Glomerular endothelial cell (primary cell): ENCODE measurements around the gene BLACAT1. TPM values are rescaled to one million over a fixed set of nuclear protein-coding genes. Genes with fewer than 3 reads are reported as not detected.
"Not testable (repeated sequence)": the region's sequence is repeated elsewhere in the genome, so short reads cannot be mapped to it uniquely, and the experiment has no call there.

ENCODE experiments used
- DNase-seq: peaks from one replicate; pipeline ENCODE4 v3.0.0-alpha.2; 2011; ENCODE audit warnings: low read depth, low spot score; ENCODE audit errors: extremely low read depth
- total RNA-seq: library from RNA; depleted of rRNA; stranded (reverse); fragments of >200 nt; gene quantifications from 2 replicates; pipeline ENCODE4 v1.2.3, GENCODE V29; 2015

BLACAT1 gene
- total RNA-seq, 1 donor from 2014 or later: not detected

DNA sequence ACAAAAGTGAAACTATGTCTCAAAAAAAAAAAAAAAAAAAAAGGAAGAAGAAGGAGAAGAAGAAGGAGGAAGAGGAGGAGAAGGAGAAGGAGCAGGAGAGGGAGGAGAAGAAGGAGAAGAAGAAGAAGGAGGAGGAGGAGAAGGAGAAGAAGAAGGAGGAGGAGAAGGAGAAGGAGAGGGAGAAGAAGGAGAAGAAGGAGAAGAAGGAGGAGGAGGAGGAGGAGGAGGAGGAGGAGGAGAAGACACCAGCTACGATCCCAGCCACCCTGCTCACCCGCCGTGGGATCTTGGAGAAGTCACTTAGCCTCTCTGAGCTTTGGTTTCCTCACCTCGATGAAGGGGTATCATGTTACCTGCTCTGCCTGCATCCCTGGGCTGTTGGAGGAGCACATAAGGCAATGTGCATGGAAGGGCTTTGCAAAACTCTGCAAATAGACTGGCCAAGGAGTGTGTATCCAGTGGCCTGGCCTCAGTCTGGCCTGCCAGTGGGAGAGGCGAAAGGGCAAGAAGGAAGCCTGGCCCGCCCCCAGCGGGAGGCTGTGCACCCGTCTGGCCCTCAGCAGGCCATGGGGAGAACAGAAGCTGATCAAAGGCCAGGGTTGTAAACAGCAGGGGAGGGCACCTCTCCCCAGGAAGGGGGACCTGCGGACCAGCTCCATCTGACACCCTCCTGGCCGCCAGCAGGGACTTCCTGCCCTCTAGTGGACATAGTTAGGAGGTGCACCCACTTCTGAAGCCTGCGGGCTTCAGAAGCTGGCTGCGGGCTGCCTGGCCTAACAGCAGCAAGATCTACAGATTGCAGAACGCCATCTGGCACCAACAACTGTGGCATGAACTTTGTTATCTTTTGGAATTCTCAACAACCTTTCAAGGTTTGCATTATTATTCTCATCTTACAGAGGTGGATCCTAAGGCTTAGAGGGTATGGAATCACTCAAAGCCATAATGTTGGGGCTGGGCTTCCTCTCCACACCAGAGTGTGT lies 29.4 kb upstream of the BLACAT1 start:
- peak; percentile 12 for DNase-seq

DNA sequence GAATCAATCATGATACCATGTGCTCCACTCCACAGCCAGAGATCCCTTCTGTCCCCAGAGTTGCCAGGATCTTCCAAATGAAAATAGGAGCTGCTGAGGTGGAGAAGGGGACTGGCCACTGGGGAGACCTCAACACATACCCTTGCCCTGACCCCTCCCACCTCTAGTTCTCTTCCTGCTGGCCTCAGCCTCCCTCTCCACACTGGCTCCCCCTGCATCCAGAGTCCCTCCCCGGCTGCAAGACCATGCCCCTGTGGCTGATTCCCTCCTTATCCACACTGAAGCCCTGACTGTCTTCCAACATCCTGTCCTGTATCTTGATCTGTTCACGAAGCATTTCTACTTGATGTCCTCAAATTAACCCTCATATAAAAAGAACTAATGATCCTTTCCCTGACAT lies 27.5 kb upstream of the BLACAT1 start:
- DNase-seq: no peak

DNA sequence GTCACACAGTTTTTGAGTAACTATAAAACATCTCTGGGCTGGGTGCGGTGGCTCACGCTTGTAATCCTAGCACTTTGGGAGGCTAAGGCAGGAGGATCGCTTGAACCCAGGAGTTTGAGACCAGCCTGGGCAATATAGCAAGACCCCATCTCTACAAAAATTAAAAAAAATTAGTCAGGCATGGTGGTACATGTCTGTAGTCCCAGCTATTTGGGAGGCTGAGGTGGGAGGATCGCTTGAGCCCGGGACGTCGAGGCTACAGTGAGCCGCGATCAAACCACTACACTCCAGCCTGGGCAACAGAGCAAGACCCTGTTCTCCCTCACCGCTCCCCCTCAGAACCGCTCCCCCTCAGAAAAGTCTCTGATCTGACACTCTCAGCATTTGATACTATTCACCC lies 26.7 kb upstream of the BLACAT1 start:
- DNase-seq: not testable (repeated sequence)

DNA sequence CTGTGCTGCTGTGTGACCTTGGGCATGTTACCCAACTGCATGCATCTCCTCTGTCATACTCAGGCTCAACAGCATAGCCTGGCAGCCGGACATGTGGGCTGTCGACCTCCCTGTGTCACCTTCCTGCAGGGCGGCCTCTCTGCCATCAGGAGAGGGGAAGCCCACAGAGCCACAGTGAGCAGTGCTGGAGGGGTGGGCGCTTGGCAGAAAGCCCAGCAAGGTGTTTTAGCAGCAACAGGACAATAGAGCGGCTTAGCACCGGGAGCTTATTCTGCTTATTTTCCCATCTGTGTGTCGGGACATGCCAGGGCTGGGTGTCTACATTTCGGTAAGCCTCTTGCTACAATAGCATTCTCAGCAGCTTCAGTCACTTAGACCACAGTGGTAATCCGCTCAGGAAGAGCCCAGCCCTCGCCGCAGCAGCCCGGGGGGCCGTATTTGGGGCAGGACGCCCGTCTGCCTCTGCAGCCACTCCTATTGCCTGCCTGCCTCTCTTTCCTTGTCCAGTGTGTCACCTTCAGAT lies 25.8 kb upstream of the BLACAT1 start:
- DNase-seq: no peak

DNA sequence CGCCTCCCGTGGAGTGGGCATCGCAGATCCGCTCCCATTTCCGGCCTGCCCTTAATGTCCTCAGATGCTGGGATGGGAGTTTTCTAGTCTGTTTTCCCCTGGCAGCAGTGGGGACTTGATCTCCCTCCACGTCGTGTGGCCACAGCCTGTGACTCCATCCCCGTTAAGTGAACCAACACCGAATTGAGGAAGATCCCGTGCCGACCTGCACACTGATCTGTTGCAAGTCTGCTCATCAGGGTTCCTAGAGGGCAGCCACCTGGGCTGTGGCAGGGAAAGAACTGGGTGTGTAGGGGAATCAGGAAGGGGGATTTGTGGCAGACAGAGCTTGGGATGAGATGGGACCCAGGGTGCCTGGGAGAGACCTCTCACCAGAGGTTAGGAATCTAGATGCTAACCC lies 25.4 kb upstream of the BLACAT1 start:
- no peak for DNase-seq

DNA sequence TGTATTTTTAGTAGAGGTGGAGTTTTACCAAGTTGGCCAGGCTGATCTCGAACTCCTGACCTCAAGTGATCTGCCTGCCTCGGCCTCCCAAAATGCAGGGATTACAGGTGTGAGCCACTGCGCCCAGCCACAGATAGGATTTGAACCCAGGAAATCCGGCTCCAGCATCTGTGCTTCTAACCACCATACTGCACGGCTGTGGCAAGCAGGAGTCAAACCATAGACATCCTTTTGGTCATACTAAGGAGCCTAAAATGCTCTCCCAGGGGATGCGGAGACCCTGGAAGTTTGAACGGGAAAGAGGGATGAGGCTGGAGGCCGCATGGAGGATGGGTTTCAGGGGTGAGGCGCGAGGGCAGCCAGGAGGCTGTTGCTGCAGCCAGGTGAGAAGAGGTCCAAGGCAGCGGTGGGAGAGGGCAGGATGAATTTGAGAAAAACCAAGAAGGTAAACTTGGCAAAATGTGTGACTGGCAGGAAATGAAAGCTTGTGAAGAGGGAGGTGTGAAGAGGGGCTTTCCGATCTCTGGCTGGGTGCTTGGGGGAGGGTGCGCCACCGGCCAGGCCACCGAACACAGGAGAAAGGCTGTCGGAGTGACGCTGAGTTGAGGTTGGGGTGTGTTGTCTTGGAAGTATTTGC lies 24.6 kb upstream of the BLACAT1 start:
- no peak for DNase-seq

DNA sequence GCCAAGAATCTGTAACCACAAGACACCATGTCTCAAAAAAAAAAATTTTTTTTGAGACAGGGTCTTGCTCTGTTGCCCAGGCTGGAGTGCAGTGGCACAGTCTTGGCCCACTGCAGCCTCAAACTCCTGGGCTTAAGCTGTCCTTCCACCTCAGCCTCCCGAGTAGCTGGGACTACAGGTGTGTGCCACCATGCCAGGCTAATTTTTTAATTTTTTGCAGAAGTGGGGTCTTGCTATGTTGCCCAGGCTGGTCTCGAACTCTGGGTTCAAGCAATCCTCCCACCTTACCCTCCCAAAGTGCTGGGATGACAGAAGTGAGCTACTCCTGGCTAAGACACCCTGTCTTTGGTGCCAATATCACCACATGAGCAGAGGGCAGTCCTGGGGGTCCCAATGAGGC lies 23.1 kb upstream of the BLACAT1 start:
- DNase-seq: not testable (repeated sequence)

DNA sequence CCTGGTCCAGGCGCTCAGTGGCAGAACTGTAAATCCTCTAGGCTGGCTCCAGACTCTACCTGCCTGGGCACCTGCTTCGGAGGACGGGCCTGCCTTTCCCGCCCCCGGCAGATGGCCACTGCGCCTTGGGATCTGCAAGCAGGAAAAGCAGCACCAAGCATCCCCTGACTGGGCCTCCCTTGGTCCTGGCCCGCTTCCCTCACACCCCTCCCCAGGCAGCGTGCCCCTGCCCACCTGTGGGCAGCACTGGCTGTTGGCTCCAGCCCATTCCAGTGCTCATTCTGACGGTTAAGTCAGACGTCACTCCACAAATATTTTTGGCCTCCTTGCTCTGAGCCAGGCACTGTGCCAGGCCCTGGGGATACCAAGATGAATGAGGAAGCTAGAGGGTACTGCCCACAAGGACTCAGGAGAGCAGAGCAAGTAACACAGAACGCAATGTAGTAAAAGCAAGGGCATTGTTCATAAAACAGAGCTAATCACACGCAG lies 22.0 kb upstream of the BLACAT1 start:
- no peak for DNase-seq

DNA sequence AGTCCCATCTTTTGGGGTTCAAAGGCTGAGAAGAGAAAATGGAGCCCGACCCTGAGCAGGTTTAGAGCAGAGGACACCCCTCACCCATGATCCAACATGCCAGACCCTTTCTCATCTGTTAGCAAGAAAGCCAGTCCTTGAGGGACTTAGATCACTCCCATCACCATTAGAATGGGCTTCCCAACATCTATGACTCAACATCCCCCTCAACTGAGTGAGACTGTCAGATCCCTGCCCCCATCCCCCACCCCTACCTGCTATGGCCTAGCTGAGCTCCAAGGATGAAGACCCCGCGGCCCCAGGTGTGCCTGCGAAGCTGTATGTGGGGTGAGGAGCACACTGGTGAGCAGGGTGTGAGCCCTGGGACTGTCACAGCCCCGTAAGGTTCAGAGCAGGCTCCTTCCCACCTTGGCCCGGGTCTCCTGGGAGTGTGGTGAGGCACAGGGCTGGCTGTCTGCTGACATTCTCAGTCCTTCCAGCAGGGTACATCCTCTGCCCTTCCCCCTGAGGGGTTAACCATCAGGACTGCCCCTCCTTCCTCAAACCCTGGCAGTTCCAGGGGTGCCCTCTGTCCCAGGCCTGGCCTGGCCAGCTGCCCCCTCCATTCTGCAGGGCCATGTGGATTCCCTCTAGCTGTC lies 21.4 kb upstream of the BLACAT1 start:
- DNase-seq: no peak

DNA sequence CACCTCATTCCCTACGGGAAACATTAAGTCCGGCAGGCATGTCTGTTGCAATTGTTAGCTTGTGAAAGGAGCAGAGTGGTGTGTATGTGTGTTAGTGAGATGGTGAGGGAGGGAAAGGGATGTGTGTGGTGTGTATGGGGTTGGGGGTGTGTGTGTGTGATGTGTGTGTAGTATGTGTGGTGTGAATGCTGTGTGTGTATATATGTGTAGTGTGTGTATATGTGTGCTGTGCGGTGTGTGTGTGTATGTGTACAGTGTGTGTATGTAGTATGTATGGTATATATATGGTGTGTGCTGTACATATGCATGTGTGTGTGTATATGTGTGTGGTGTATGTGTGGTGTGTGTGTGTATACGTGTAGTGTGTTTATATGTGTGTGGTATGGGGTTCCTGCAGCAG lies 20.8 kb upstream of the BLACAT1 start:
- DNase-seq: no peak

DNA sequence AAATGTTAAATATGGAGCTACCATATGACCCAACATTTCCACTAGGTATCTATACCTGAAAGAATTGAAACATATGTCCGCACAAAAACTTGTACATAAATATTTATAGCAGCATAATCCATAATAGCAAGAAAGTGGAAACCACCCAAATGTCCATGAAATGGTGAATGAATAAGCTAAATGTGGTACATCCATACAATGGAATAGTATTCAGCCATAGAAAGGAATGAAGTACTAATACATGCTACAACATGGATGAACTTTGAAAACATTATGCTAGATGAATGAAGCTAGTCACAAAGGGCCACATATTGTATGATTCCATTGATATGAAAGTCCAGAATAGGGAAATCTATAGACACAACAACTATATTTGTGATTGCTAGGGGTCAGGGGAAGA lies 20.0 kb upstream of the BLACAT1 start:
- no peak for DNase-seq

DNA sequence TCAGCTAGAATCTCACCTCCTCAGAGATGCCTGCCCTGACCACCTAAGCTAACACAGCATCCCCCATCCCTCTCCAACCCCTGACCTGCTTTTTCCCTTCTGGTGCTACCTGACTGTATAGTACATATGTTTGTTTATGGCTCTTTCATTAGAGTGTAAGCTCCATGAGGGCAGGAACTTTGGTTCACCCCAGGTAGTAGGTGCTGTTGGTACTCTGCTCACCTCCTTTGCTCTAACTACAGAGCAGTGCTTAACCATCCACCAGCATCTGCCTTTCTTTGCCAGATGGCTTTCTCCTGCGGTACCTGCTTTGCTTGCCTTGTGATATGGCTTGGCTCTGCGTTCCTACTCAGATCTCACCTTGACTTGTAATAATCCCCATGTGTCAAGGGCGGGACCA lies 18.7 kb upstream of the BLACAT1 start:
- DNase-seq: no peak

DNA sequence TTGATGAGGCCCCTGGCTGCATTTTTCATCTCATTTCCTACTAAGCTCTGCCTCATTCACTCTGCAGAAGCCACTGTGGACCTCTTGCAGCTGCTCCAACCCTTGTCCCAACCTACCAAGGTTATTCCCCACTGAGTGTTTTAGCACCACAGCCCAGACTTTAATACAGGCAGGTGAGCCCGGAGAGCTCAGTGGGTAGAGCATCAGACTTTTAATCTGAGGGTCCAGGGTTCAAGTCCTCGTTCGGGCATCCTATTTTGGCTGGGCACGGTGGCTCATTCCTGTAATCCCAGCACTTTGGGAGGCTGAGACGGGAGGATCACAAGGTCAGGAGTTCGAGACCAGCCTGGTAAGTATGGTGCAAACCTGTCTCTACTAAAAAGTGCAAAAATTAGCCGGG lies 18.1 kb upstream of the BLACAT1 start:
- DNase-seq: no peak

DNA sequence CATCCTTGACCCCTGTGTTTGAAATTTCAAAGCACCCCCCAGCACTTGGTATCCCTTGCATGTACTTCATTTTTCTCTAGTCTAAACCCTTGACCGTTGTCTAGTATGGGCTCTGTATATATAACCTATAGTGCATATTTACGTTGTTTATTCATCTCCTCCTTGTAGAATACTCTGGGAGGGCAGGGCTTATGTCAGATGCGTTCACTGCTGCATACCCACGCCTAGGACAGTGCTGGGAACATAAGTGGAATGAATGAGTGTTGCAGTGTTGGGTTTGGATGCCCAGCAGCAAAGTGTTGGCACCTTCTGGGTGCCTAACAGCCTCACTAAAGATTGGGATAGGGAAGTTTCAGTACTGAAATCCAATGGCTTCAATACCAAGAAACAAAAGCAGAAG lies 17.6 kb upstream of the BLACAT1 start:
- no peak for DNase-seq

DNA sequence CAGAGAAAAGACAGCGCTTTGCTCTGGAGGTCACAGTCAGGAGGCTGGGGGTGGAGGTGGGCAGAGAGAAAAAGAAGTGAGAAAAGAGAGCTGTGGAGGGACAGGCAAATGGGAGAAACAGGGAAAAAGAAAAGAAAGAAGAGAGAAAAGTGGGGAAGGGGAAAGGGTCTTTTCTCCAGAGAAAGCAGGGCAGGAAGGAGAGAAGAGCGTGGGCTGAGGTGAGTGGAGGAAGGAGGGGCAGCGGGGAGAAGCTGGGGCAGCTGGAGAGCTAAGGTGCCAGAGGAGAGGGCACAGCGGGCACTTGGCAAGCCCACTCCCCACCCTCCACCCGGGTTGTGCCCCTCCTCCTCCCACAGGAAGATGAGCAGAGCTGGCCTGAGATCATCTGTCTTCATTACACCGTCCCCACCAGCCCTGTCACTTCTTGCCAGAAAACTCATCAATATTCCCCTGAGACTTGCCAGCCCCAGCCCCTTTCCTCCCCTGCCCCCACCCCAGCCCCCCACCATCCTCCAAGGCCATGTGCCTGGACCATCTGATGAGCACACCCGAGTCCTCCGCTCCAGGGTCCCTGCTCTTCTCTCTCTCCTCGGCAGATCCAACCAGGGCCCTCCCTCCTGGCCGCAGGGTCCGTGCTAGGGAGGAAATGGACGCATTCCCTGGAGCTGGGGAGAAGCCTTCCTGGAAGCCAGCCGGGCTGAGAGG lies 17.0 kb upstream of the BLACAT1 start:
- no peak for DNase-seq

DNA sequence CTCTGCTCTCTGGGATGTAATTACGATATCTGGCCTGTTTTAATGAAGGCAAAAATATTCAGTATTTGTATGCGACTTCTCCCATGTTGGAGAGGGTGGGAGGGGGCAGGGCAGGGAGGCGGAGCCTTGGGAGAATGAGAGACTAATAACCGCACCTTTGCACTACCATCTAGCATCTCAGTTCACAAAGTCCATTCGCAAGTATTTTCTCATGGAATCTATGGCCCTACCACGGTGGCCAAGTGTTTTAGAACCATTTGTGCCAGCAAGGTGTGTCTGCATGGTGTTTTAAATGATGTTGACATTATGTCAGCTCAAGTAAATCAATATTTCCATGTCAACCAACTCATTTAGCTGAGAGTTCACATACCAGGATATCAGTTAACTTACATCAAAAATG lies 14.3 kb upstream of the BLACAT1 start:
- DNase-seq: no peak

DNA sequence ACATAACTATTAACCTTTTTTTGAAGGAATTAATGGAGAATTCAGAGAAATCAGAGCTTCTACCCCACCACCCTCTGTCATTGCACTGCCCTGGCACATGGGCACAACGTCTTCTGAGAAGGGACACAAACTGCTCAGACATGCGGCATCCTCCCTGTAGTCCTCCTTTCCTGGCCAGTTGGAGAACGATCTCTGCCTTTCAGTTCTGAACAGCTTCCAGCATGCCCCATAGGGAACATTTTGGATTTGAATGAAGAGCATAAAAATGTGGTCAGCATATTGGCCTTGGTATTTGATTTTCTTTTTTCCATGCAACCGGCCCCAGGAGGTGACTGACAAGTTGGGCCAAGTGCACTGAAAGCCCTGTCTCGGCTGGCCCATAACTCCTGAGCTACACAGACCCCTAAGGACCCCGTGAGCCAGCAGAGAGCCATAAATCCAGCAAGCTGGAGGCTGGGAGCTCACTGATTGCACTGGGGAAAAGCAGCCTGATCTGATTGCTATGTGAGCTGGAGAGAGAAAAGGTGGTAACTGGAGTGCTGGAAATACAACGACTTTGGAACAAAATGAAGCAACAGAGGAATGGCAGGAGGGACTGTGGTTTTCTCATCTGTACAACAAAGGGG lies 10.9 kb upstream of the BLACAT1 start:
- no peak for DNase-seq

DNA sequence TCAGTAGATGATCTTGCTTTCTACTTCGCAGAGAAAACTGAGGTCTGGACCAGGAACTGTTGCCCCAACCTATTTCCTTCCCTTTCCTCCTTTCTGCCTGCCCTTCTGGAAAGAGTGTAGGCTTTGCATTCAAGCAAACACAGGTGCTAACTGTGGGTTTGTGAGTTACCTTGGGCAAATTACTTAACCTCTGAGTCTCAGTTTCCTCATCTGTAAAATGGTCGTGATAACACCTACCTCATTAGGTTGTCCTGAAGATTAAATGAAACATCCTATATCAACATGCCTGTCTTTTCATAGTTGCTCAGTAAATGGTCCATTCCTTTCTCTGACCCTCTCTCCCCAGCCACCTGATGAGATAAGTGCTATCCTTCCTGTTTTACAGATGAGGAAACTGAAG lies 9.5 kb upstream of the BLACAT1 start:
- DNase-seq: no peak

DNA sequence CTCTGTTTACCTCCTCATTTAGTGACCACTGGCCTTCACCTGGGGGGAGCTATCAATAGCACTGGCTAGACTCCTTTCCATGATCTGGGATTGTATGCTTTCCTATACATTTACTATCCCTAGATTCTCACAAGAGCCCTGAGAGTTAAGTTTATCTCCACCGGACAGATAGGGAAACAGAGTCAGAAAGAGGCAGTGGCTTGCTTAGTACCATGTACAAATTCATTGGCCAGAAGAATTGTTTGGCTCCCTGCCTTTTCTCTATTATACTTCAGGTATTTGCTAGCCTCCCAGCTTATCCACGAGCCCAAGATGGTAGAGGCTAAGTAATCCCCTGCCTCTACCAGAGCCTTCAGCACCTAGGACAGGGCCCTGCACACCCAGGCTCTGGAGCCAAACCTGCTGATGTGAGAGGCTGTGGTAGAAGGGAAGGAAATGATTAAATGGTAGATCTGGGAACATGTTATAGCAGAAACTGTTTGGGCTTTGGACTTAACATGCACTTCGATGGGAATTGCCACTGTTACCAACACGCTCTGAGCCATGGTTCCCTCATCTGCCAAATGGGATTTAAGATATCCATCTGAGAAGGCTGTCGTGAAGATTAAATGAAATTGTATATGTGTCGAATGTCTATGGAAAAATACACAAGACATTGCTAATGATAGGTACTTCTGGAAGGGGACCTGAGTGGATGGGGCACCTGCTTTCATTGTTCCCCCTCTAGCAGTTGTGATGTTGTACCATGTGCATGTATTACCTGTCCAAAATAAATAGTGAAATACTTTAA lies 3.1 kb upstream of the BLACAT1 start:
- DNase-seq: no peak
